Activated CD4-positive, alpha-beta T cell treated with anti-CD3 and anti-CD28 coated beads for 36 hours (primary cell): ENCODE measurements around the gene FAM20A. TPM values are rescaled to one million over a fixed set of nuclear protein-coding genes. Genes with fewer than 3 reads are reported as not detected.

ENCODE experiments used
- ATAC-seq: fragments of 200-7000 bp; cut with Tn5 transposase; one replicate; pipeline ENCODE4 v1.10.0; 2021; ENCODE audit warnings: mild to moderate bottlenecking, moderate library complexity
- CTCF ChIA-PET: fragments of 350-600 bp; sonication (Branson Sonifier 250); formaldehyde crosslinking; loops from one replicate; lab custom pipeline; 2021; ENCODE audit warnings: antibody characterized with exemption; lab: Charles Lee
- POLR2A ChIA-PET: fragments of 350-600 bp; sonication (Branson Sonifier 250); formaldehyde crosslinking; loops from one replicate; lab custom pipeline; 2021; ENCODE audit warnings: antibody characterized with exemption, inconsistent platforms; lab: Charles Lee
- DNase-seq: peaks from one replicate; pipeline ENCODE4 v3.0.0-alpha.2; 2020
- H3K27ac Mint-ChIP-seq: one replicate; pipeline ENCODE4 v1.8.0; 2021; ENCODE audit warnings: mixed read lengths
- H3K27me3 Mint-ChIP-seq: one replicate; pipeline ENCODE4 v1.8.0; 2021; ENCODE audit warnings: mixed read lengths
- H3K36me3 Mint-ChIP-seq: one replicate; pipeline ENCODE4 v1.8.0; 2021; ENCODE audit warnings: low read depth, mixed read lengths
- H3K4me1 Mint-ChIP-seq: one replicate; pipeline ENCODE4 v1.8.0; 2021; ENCODE audit warnings: mixed read lengths
- H3K4me3 Mint-ChIP-seq: one replicate; pipeline ENCODE4 v1.8.0; 2021; ENCODE audit warnings: mild to moderate bottlenecking, moderate library complexity, mixed read lengths
- H3K9me3 Mint-ChIP-seq: one replicate; pipeline ENCODE4 v1.8.0; 2021; ENCODE audit warnings: low read depth, mixed read lengths
- intact Hi-C, 2 experiments: fragments of 100-400 bp; cut with DNase I in 1 of 2; cut with micrococcal nuclease in 1 of 2; formaldehyde crosslinking; loops; one replicate each; pipeline versions ENCODE4 v1.14.2 to v1.15.1; 2022 to 2024; cut with DNase I, micrococcal nuclease
- total RNA-seq, 2 experiments: library from RNA; stranded (reverse); gene quantifications; one replicate each; pipeline ENCODE4 v1.2.3, GENCODE V29; 2021

The FAM20A gene
- total RNA-seq, 2 experiments from 2014 or later = not detected

DNA sequence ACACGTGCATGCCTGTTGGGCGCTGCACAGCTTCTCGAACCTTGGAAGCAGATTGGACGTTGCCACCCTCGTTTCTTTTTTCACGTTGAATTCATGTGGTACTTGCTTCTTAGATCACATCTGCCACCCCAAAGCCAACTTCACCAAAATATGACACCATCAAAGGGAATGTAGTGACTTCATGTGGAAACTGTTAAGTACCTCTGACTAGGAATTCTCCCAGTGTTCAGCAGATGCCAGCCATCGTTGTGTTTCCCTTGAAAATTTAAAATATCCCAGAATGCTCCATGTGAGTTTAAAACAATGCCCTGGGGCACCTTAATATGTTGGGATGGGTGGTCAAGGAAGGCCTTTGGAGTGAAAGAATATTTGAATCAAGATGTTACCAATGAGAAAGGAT, 22.6 kb upstream of the FAM20A start:
- DNase-seq (no peak), ATAC-seq (no peak)
- ChIA-PET POLR2A (no interaction called here), CTCF (no interaction called here)
- no peak overlapping the region for H3K27ac Mint-ChIP-seq
- H3K4me1 Mint-ChIP-seq = no peaks in the 10 kb centered on the region
- peaks cover 19% of the 10 kb centered on the region for H3K27me3 Mint-ChIP-seq
- intact Hi-C loops = no loop called here
- H3K9me3 Mint-ChIP-seq = no peaks in the 10 kb centered on the region
- H3K4me3 Mint-ChIP-seq = no peak overlapping the region
- no peaks in the 10 kb centered on the region for H3K36me3 Mint-ChIP-seq

DNA sequence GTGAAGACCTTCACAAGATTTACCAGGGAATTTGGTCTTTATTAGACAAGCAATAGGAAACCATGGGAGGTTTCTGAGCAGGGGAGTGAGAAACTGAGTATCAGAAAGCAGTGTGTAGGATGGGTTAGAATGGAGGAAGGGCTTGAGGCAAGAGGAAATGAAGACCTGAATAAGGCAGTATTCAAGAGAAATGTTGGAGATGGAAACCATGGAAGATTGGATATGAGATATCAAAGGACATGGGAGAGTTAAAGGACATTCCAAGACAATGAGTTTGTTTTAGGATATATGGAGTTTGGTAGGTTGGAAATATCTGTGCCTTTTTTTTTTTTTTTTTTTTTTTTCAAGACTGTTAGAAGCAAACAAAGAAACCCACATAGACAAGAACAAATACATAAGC, 21.3 kb upstream of the FAM20A start:
- Mint-ChIP-seq H3K27me3 (peaks cover 26% of the 10 kb centered on the region), H3K4me1 (no peaks in the 10 kb centered on the region), H3K36me3 (no peaks in the 10 kb centered on the region), H3K9me3 (no peaks in the 10 kb centered on the region), H3K4me3 (no peak overlapping the region), H3K27ac (no peak overlapping the region)
- ChIA-PET CTCF (interaction anchor here (0.8 kb wide), 1 partner anchor 161 kb away, joined by 3 read pairs; no protein-coding TSS in a partner anchor), POLR2A (no interaction called here)
- intact Hi-C loops = no loop called here
- DNase-seq = no peak
- no peak for ATAC-seq

DNA sequence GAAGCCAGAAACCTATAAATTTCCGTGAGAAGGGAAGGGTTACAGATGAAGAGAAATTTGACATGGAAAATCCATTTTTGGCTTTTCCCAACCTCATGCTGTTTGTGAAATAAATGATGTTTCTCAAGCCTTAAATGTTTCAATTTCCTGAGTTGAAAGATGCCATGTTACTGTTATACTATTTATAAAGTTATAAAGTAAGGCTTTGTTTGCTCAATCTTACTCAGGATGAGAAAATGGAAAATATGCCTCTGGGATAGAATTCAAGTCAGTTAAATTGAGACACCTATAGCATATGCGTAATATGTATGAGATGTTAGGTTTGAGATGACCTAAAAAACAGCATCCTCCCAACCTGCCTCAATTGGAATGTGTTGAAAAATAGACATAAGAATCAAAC, 19.9 kb upstream of the FAM20A start:
- POLR2A ChIA-PET = no interaction called here
- H3K27ac Mint-ChIP-seq = no peak overlapping the region
- H3K4me1 Mint-ChIP-seq = no peaks in the 10 kb centered on the region
- H3K36me3 Mint-ChIP-seq = no peaks in the 10 kb centered on the region
- intact Hi-C loops = no loop called here
- DNase-seq = no peak
- ATAC-seq = no peak
- H3K27me3 Mint-ChIP-seq = peaks cover 24% of the 10 kb centered on the region
- CTCF ChIA-PET = no interaction called here
- no peaks in the 10 kb centered on the region for H3K9me3 Mint-ChIP-seq
- H3K4me3 Mint-ChIP-seq = no peak overlapping the region

DNA sequence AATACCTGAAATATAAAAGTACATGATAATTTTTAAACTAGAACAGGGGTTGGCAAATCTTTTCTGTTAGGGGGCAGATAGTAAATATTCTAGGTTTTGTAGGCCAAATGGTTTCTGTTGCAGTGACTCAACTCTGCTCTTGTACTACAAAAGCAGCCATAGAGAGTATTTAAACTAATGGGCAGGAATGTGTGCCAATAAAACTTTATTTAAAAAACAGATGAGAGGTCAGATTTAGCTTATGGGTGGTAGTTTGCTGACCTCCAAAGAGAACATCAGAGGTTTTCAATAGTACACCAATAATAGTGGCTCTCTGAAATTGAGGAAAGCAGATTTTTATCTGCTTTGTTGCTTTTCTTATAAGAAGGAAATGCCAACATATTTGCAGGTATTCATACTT, 15.2 kb upstream of the FAM20A start:
- Mint-ChIP-seq H3K4me3 (no peak overlapping the region), H3K4me1 (no peaks in the 10 kb centered on the region), H3K27ac (no peak overlapping the region), H3K36me3 (no peaks in the 10 kb centered on the region), H3K9me3 (no peaks in the 10 kb centered on the region), H3K27me3 (peaks cover 34% of the 10 kb centered on the region)
- DNase-seq (no peak), ATAC-seq (no peak)
- intact Hi-C loops = no loop called here
- CTCF ChIA-PET = interaction anchor here (0.8 kb wide), 1 partner anchor 159 kb away, joined by 3 read pairs; no protein-coding TSS in a partner anchor
- POLR2A ChIA-PET = no interaction called here

DNA sequence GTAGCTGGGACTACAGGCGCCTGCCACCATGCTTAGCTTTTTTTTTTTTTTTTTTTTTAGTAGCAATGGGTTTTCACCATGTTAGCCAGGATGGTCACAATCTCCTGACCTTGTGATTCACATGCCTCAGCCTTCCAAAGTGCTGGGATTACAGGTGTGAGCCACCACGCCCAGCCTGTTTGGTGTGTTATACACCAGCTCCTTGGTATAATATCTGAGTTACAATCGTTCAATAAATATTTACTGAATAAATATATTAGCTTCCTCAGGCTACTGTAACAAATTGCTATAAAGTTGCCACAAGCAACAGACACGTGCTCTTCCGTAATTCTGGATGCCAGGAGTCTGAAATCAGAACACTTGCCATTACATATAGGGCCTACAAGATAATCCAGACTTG, 13.6 kb upstream of the FAM20A start:
- ATAC-seq (no peak), DNase-seq (no peak)
- Mint-ChIP-seq H3K4me1 (no peaks in the 10 kb centered on the region), H3K4me3 (no peak overlapping the region), H3K27me3 (peaks cover 26% of the 10 kb centered on the region), H3K9me3 (peaks cover 9% of the 10 kb centered on the region), H3K27ac (no peak overlapping the region), H3K36me3 (no peaks in the 10 kb centered on the region)
- ChIA-PET CTCF (interaction anchor here (0.9 to 1.5 kb wide), 5 partner anchors 15 to 158 kb away, joined by 3 to 5 read pairs (median 4); no protein-coding TSS in a partner anchor), POLR2A (no interaction called here)
- intact Hi-C loops = loop anchor here (2.0 to 5.0 kb wide), 2 partner anchors 80 to 147 kb away; no protein-coding TSS in a partner anchor

DNA sequence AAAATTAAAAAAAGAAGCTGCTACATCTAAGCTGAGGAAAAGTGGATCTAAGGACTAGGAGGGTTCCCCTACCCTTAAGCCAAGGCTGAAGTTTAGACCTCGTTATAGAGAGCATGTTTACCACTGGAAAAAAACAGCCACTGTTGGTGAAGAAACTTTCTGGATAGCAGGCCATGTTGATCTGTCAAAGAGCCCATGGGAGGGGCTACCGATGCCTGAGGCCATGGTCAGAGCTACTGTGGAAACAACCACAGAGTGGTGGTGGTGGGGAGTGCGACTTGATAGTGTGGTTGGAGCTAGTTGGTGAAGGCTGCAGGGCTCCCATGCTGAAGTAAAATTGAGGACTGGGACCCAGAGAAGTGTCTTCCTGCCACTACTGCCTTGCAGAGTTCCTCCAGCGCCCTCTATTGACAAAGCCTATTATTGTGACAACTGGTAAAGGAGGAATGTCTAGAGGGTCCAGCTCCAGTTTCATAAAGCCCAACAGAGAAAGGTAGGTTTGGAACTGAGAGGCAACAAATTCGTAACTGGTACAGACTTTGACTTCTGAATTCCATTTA, 12.7 kb upstream of the FAM20A start:
- H3K27me3 Mint-ChIP-seq = peaks cover 21% of the 10 kb centered on the region
- no peak overlapping the region for H3K27ac Mint-ChIP-seq
- peak; percentile 26 for ATAC-seq
- intact Hi-C loops = loop anchor here (2.0 to 5.0 kb wide), 2 partner anchors 79 to 147 kb away; no protein-coding TSS in a partner anchor
- DNase-seq = peak; percentile 51
- no peak overlapping the region for H3K4me3 Mint-ChIP-seq
- ChIA-PET CTCF (interaction anchor here (0.6 to 1.5 kb wide), 16 partner anchors 9 to 446 kb away, joined by 3 to 7 read pairs (median 3); partner anchors contain the start of gene PRKAR1A), POLR2A (no interaction called here)
- H3K36me3 Mint-ChIP-seq = no peaks in the 10 kb centered on the region
- no peaks in the 10 kb centered on the region for H3K4me1 Mint-ChIP-seq
- peaks cover 9% of the 10 kb centered on the region for H3K9me3 Mint-ChIP-seq

DNA sequence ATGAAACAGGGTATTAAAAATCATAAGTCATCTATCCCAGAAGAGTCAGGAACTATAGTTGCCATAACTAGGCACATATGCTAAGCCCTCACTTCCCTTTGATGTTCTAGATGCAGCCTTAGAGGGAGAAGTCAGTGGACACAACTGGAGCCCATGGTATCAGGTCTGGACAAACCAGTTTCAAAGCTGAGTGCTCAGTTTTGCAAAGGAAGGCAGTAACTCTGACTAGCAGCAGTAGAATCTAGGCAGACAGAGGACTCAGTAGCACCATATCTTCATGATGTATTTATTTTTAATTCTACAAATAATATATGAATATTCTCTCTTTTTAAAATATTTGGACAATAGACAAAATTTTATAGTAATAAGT, 11.7 kb upstream of the FAM20A start:
- Mint-ChIP-seq H3K27me3 (peaks cover 15% of the 10 kb centered on the region), H3K4me3 (no peak overlapping the region), H3K4me1 (no peaks in the 10 kb centered on the region), H3K27ac (no peak overlapping the region), H3K36me3 (no peaks in the 10 kb centered on the region), H3K9me3 (peaks cover 12% of the 10 kb centered on the region)
- DNase-seq (no peak), ATAC-seq (no peak)
- intact Hi-C loops = loop anchor here in 1 of 2 experiments (5.0 kb wide), 1 partner anchor 146 kb away; no protein-coding TSS in a partner anchor
- ChIA-PET CTCF (interaction anchor here (0.9 kb wide), 1 partner anchor 79 kb away, joined by 5 read pairs; no protein-coding TSS in a partner anchor), POLR2A (no interaction called here)

DNA sequence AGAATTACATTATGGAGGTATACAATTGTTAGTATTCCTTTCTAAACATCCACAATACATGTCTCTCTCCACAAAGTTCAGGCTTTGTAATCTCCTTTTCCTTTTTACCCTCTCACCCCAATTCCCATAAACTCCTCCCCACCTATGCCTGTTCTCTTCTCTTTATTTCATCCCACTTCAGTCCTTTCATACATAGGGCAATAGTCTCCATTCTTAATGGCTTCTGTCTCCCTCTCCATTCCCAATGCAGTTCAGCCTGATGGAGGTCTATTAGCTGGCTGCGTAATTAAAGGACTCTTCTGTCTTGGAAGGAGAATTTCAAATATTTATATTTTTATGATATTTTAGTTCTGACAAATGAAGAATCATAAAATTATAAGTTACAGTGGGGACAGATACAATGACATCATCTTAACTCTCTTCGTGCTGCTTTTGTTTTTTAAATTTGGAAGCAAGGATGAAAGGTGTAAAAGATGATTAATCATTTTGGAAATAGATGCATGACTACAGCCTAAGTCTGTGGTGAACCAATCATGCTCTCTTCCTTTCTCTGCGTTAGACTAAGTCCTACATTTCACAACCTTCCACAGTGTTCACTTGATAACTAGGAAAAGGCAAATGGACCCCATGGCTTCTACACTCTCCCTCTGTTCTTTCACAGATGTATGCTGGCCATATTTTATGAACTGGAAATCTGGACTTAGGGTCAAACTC, 11.2 kb upstream of the FAM20A start:
- POLR2A ChIA-PET = no interaction called here
- Mint-ChIP-seq H3K4me1 (no peaks in the 10 kb centered on the region), H3K4me3 (no peak overlapping the region), H3K27me3 (peaks cover 14% of the 10 kb centered on the region), H3K36me3 (no peaks in the 10 kb centered on the region), H3K9me3 (peaks cover 15% of the 10 kb centered on the region), H3K27ac (no peak overlapping the region)
- ATAC-seq (no peak), DNase-seq (no peak)
- CTCF ChIA-PET = interaction anchor here (0.6 to 1.0 kb wide), 2 partner anchors 78 to 131 kb away, joined by 3 to 5 read pairs; no protein-coding TSS in a partner anchor
- intact Hi-C loops = loop anchor here in 1 of 2 experiments (5.0 kb wide), 1 partner anchor 145 kb away; no protein-coding TSS in a partner anchor

DNA sequence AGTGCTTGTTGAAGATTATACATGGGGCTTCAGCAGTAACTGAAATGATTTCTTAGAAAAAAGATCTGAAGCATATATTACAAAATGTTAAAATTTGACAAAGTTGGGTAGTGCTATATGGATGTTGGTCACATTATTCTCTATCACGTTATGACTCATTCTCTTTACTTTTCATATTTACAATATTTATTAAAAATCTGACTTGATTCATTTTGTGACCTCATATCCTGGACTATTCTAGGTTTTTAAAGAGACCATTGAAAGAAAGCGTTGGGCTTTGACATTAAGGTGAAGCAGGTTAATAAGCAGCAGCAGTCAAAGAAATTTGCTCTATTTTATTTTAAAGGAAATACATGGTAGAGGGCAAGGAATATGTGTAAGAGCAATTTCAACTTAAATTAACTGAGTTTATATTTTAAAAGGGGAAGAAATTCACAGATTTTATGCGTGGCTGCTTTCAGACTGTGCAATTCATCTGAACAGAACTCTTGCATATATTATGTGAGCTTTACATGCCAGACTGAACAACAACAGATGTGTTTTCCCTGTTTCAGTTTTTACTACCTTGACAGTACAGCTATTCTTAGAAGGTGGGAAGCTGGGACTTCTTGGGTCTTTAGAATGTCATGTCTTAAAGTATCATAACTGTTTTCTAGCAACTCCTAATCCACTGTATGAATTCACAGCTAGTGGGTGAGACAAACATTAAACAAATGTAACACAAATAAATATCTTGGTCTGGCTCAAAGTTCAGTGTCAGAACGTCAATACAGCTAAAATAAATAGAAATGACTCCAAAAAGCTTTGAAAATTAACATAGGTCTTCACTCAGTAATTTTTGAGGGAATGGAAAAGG, 10.4 kb upstream of the FAM20A start:
- ChIA-PET CTCF (interaction anchor here (0.6 to 1.0 kb wide), 2 partner anchors 78 to 130 kb away, joined by 3 to 5 read pairs; no protein-coding TSS in a partner anchor), POLR2A (no interaction called here)
- Mint-ChIP-seq H3K27ac (no peak overlapping the region), H3K36me3 (no peaks in the 10 kb centered on the region), H3K4me1 (no peaks in the 10 kb centered on the region), H3K27me3 (peaks cover 14% of the 10 kb centered on the region), H3K9me3 (peaks cover 15% of the 10 kb centered on the region), H3K4me3 (no peak overlapping the region)
- no peak for DNase-seq
- intact Hi-C loops = loop anchor here in 1 of 2 experiments (5.0 kb wide), 1 partner anchor 144 kb away; no protein-coding TSS in a partner anchor
- ATAC-seq = no peak

DNA sequence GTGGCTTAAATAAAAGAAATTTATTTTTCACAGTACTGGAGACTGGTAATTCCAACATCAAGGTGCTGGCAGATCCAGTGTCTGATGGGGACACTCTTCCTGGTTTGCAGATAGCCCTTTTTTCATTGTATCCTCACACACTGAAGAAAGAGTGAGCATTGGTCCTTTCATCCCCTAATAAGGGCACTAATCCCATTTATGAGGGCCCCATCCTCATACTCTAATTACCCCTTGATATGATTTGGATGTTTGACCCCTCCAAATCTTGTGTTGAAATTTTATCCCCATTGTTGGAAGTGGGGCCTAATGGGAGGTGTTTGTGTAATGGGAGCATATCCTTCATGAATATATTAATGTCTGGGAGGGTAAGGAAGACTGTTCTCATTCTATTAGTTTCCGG, 9.4 kb upstream of the FAM20A start:
- DNase-seq (no peak), ATAC-seq (no peak)
- H3K4me3 Mint-ChIP-seq = no peak overlapping the region
- intact Hi-C loops = loop anchor here in 1 of 2 experiments (5.0 kb wide), 1 partner anchor 143 kb away; no protein-coding TSS in a partner anchor
- no peak overlapping the region for H3K27ac Mint-ChIP-seq
- H3K36me3 Mint-ChIP-seq = no peaks in the 10 kb centered on the region
- H3K9me3 Mint-ChIP-seq = peaks cover 15% of the 10 kb centered on the region
- ChIA-PET POLR2A (no interaction called here), CTCF (no interaction called here)
- no peaks in the 10 kb centered on the region for H3K4me1 Mint-ChIP-seq
- peaks cover 17% of the 10 kb centered on the region for H3K27me3 Mint-ChIP-seq
